ENCODE measurements around the gene AXL. TPM values are rescaled to one million over a fixed set of nuclear protein-coding genes. Genes with fewer than 3 reads are reported as not detected.
A peak's percentile ranks its signal among the peaks of the same experiment; 100 is the strongest.

AXL gene
- polyA plus RNA-seq, 2 donors: 1.9 to 4.1 TPM

GRCh38 chr19:41304706-41305483 is 85.9 kb downstream of the AXL start:
- no peak overlapping the region for H3K27ac ChIP-seq (ENCODE audit: low read depth in 2 of 2, low read length in 1 of 2)
- H3K36me3 ChIP-seq (ENCODE audit: control insufficient read depth in 2 of 2, insufficient read depth in 2 of 2, low read length in 1 of 2): peaks cover 33 to 50% of the 10 kb centered on the region in 2 donors
- H3K4me3 ChIP-seq (ENCODE audit: low read depth in 1 of 2, low read length in 2 of 2): no peak overlapping the region
- H3K27me3 ChIP-seq (ENCODE audit: control insufficient read depth in 1 of 2, insufficient read depth in 2 of 2, low read length in 2 of 2): no peaks in the 10 kb centered on the region
- 73 to 76% methylated on average over 4 of the region's 4 CpGs for WGBS, 2 donors
- H3K4me1 ChIP-seq (ENCODE audit: control insufficient read depth in 2 of 2, insufficient read depth in 2 of 2, low read length in 1 of 2): peaks cover 0 to 8% of the 10 kb centered on the region in 2 donors
- no peaks in the 10 kb centered on the region for H3K9me3 ChIP-seq (ENCODE audit: control insufficient read depth in 2 of 2, insufficient read depth in 1 of 2, low read depth in 1 of 2, low read length in 1 of 2)

- WGBS, 2 donors: 73% methylated on average over 13 of the region's 13 CpGs
- peaks cover 33 to 47% of the 10 kb centered on the region in 2 donors for H3K36me3 ChIP-seq (ENCODE audit: control insufficient read depth in 2 of 2, insufficient read depth in 2 of 2, low read length in 1 of 2)
Measured at GRCh38 chr19:41305927-41306793, 87.1 kb downstream of the AXL start.

GRCh38 chr19:41307090-41307875 is 88.3 kb downstream of the AXL start:
- peak overlapping the region in 1 of 2 donors; percentile 75 for H3K27ac ChIP-seq (ENCODE audit: low read depth in 2 of 2, low read length in 1 of 2)
- H3K9me3 ChIP-seq (ENCODE audit: control insufficient read depth in 2 of 2, insufficient read depth in 1 of 2, low read depth in 1 of 2, low read length in 1 of 2): no peaks in the 10 kb centered on the region
- WGBS, 2 donors: 45 to 52% methylated on average over 8 of the region's 8 CpGs
- no peaks in the 10 kb centered on the region for H3K27me3 ChIP-seq (ENCODE audit: control insufficient read depth in 1 of 2, insufficient read depth in 2 of 2, low read length in 2 of 2)
- peaks cover 2 to 6% of the 10 kb centered on the region in 2 donors for H3K4me1 ChIP-seq (ENCODE audit: control insufficient read depth in 2 of 2, insufficient read depth in 2 of 2, low read length in 1 of 2)
- H3K4me3 ChIP-seq (ENCODE audit: low read depth in 1 of 2, low read length in 2 of 2): no peak overlapping the region
- H3K36me3 ChIP-seq (ENCODE audit: control insufficient read depth in 2 of 2, insufficient read depth in 2 of 2, low read length in 1 of 2): peaks cover 33 to 41% of the 10 kb centered on the region in 2 donors

More at GRCh38 chr19:41305927-41306793, 87.1 kb downstream of the AXL start:
- Histone ChIP-seq H3K27ac (ENCODE audit: low read depth in 2 of 2, low read length in 1 of 2) (peak overlapping the region in 1 of 2 donors; percentile 66), H3K4me3 (ENCODE audit: low read depth in 1 of 2, low read length in 2 of 2) (no peak overlapping the region), H3K9me3 (ENCODE audit: control insufficient read depth in 2 of 2, insufficient read depth in 1 of 2, low read depth in 1 of 2, low read length in 1 of 2) (no peaks in the 10 kb centered on the region), H3K27me3 (ENCODE audit: control insufficient read depth in 1 of 2, insufficient read depth in 2 of 2, low read length in 2 of 2) (no peaks in the 10 kb centered on the region), H3K4me1 (ENCODE audit: control insufficient read depth in 2 of 2, insufficient read depth in 2 of 2, low read length in 1 of 2) (peaks cover 0 to 6% of the 10 kb centered on the region in 2 donors)

- Histone ChIP-seq H3K27ac (ENCODE audit: low read depth in 2 of 2, low read length in 1 of 2) (peak overlapping the region; percentile 75 to 98), H3K4me1 (ENCODE audit: control insufficient read depth in 2 of 2, insufficient read depth in 2 of 2, low read length in 1 of 2) (peaks cover 2 to 6% of the 10 kb centered on the region in 2 donors), H3K9me3 (ENCODE audit: control insufficient read depth in 2 of 2, insufficient read depth in 1 of 2, low read depth in 1 of 2, low read length in 1 of 2) (no peaks in the 10 kb centered on the region), H3K36me3 (ENCODE audit: control insufficient read depth in 2 of 2, insufficient read depth in 2 of 2, low read length in 1 of 2) (peaks cover 29 to 37% of the 10 kb centered on the region in 2 donors), H3K4me3 (ENCODE audit: low read depth in 1 of 2, low read length in 2 of 2) (no peak overlapping the region), H3K27me3 (ENCODE audit: control insufficient read depth in 1 of 2, insufficient read depth in 2 of 2, low read length in 2 of 2) (no peaks in the 10 kb centered on the region)
- 35 to 37% methylated on average over 4 of the region's 4 CpGs for WGBS, 2 donors
Measured at GRCh38 chr19:41307954-41308449, 89.0 kb downstream of the AXL start.

- peaks cover 27 to 37% of the 10 kb centered on the region in 2 donors for H3K36me3 ChIP-seq (ENCODE audit: control insufficient read depth in 2 of 2, insufficient read depth in 2 of 2, low read length in 1 of 2)
Measured at GRCh38 chr19:41308450-41309179, 89.6 kb downstream of the AXL start.

GRCh38 chr19:41309180-41310032 is 90.4 kb downstream of the AXL start:
- Histone ChIP-seq H3K9me3 (ENCODE audit: control insufficient read depth in 2 of 2, insufficient read depth in 1 of 2, low read depth in 1 of 2, low read length in 1 of 2) (no peaks in the 10 kb centered on the region), H3K27me3 (ENCODE audit: control insufficient read depth in 1 of 2, insufficient read depth in 2 of 2, low read length in 2 of 2) (no peaks in the 10 kb centered on the region), H3K27ac (ENCODE audit: low read depth in 2 of 2, low read length in 1 of 2) (peak overlapping the region; percentile 97 to 98), H3K36me3 (ENCODE audit: control insufficient read depth in 2 of 2, insufficient read depth in 2 of 2, low read length in 1 of 2) (peaks cover 20 to 32% of the 10 kb centered on the region in 2 donors), H3K4me1 (ENCODE audit: control insufficient read depth in 2 of 2, insufficient read depth in 2 of 2, low read length in 1 of 2) (peaks cover 2 to 6% of the 10 kb centered on the region in 2 donors), H3K4me3 (ENCODE audit: low read depth in 1 of 2, low read length in 2 of 2) (peak overlapping the region; percentile 81 to 85)
- 6 to 8% methylated on average over 26 of the region's 26 CpGs for WGBS, 2 donors

More at GRCh38 chr19:41308450-41309179, 89.6 kb downstream of the AXL start:
- peak overlapping the region; percentile 97 to 98 for H3K27ac ChIP-seq (ENCODE audit: low read depth in 2 of 2, low read length in 1 of 2)
- H3K27me3 ChIP-seq (ENCODE audit: control insufficient read depth in 1 of 2, insufficient read depth in 2 of 2, low read length in 2 of 2): no peaks in the 10 kb centered on the region
- H3K4me3 ChIP-seq (ENCODE audit: low read depth in 1 of 2, low read length in 2 of 2): peak overlapping the region; percentile 81 to 85
- WGBS, 2 donors: 20 to 21% methylated on average over 8 of the region's 8 CpGs
- no peaks in the 10 kb centered on the region for H3K9me3 ChIP-seq (ENCODE audit: control insufficient read depth in 2 of 2, insufficient read depth in 1 of 2, low read depth in 1 of 2, low read length in 1 of 2)
- peaks cover 2 to 6% of the 10 kb centered on the region in 2 donors for H3K4me1 ChIP-seq (ENCODE audit: control insufficient read depth in 2 of 2, insufficient read depth in 2 of 2, low read length in 1 of 2)

- H3K27me3 ChIP-seq (ENCODE audit: control insufficient read depth in 1 of 2, insufficient read depth in 2 of 2, low read length in 2 of 2): no peaks in the 10 kb centered on the region
- peaks cover 13 to 24% of the 10 kb centered on the region in 2 donors for H3K36me3 ChIP-seq (ENCODE audit: control insufficient read depth in 2 of 2, insufficient read depth in 2 of 2, low read length in 1 of 2)
- H3K27ac ChIP-seq (ENCODE audit: low read depth in 2 of 2, low read length in 1 of 2): peak within 1 kb of the TSS; percentile 97 to 98
- peak within 1 kb of the TSS; percentile 81 to 85 for H3K4me3 ChIP-seq (ENCODE audit: low read depth in 1 of 2, low read length in 2 of 2)
- no peaks in the 10 kb centered on the region for H3K9me3 ChIP-seq (ENCODE audit: control insufficient read depth in 2 of 2, insufficient read depth in 1 of 2, low read depth in 1 of 2, low read length in 1 of 2)
- 0% methylated on average over 47 of the region's 47 CpGs for WGBS, 2 donors
- H3K4me1 ChIP-seq (ENCODE audit: control insufficient read depth in 2 of 2, insufficient read depth in 2 of 2, low read length in 1 of 2): peaks cover 2 to 6% of the 10 kb centered on the region in 2 donors
Measured at GRCh38 chr19:41310033-41310831, 91.2 kb downstream of the AXL start, which contains the start of gene CCDC97. TSS of gene CCDC97 (plus strand) at chr19:41310172. CDS start at chr19:41310311, 139 bp downstream.

All from esophagus (tissue), 2 donors.